Measurements from ENCODE around the gene KCNJ13.

KCNJ13 gene

GRCh38 chr2:232776435-232776834, at the start of gene KCNJ13:
KCNJ13 (minus strand) TSS chr2:232776565; CDS start chr2:232771362, 5,203 bp downstream.
- in situ Hi-C loops (cut with HindIII; ENCODE audit: low sequenced_read_pairs), result no loop called here

DNA sequence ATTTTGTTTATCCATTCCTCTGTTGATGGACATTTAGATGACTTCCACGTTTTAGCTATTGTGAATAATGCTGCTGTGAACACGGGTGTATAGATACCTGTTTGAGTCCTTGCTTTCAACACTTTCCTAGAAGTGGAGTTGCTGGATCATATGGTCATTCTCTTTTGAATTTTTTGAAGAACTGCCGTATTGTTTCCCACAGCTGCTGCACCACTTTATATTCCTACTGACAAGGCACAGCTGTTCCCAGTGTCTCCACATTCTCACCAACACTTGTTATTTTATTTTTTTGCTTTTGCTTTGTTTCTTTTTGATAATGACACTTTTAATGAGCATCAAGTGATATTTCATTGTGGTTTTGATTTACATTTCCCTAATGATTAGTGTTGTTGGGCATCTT, 41.4 kb upstream of the KCNJ13 start:
- in situ Hi-C loops (cut with HindIII; ENCODE audit: low sequenced_read_pairs), result no loop called here

GRCh38 chr2:232816657-232817056, 40.3 kb upstream of the KCNJ13 start:
- in situ Hi-C loops (cut with HindIII; ENCODE audit: low sequenced_read_pairs), result no loop called here

DNA sequence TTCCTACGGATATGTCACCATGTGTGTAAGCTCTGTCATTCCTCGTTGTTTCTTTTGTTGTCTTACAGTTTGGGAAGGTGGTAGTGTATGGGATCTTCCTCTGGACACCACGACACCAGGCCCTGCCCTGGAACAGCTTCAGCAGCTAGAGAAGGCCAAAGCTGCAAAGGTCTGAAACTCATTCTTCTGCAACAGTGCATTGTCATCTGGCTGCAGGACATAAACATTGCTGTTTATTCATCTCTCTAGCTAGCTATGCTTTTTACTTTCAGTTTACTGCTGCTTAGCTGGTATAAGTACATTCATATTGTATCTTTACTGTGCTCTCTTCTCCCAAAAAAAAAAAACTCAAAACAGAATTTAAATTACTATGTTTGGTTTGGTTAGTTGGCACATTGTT, 39.2 kb upstream of the KCNJ13 start:
- in situ Hi-C loops (cut with HindIII; ENCODE audit: low sequenced_read_pairs), result no loop called here

GRCh38 chr2:232810444-232810843, 34.1 kb upstream of the KCNJ13 start:
- in situ Hi-C loops (cut with HindIII; ENCODE audit: low sequenced_read_pairs), result no loop called here

DNA sequence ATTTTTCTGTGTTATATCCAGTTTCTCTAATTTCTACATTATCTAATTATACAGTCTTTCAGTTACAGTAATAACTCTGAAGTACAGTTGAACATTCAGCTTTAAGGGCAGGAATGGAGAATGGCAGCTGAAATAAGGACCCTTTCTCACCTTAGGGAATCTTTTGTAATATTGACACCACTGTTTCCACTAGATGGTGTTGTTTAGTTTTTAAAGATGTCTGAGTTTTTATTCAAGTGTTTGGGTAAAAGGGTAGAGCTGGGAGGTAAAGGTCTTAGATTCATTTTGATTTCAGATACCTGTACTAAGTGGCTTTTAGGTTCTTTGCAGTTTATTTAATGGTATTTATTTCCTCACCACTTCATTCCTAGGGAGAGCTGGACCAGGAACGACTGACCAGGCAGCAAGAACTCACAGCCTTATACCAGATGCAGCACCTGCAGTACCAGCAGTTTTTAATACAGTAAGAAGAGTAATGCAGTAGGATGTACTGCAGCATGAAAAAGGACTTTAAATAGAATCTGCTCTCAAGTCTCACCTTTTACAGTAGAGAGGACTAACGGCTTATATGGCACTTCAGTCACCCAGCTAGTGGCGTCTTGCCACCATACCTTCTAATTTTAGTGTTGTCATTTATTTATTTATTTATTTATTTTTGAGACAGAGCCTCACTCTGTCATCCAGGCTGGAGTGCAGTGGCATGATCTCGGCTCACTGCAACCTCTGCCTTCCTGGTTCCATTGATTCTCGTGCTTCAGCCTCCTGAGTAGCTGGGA, 33.2 kb upstream of the KCNJ13 start:
- in situ Hi-C loops (cut with HindIII; ENCODE audit: low sequenced_read_pairs), result no loop called here

GRCh38 chr2:232802091-232802490, 25.7 kb upstream of the KCNJ13 start:
- in situ Hi-C loops (cut with HindIII; ENCODE audit: low sequenced_read_pairs), result no loop called here

- in situ Hi-C loops (cut with HindIII; ENCODE audit: low sequenced_read_pairs), result no loop called here
These were observed 23.8 kb upstream of the KCNJ13 start for GRCh38 chr2:232800166-232800565.

DNA sequence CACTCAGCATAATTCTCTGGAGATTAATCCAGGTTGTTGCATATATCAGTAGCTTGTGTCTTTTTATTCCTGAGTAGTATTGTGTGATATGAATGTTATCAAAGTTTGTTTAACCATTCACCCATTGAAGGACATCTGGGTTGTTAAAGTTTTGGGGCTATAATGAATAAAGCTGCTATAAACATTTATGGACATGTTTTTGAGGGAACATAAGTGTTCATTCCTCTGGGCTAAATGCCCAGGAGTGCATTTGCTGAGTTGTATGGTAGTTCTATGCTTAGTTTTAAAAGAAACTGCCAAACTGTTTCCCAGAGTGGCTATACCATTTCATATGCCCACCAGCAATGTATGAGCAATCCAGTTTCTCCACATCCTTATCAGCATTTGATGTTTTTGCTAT, 21.8 kb upstream of the KCNJ13 start:
- in situ Hi-C loops (cut with HindIII; ENCODE audit: low sequenced_read_pairs), result no loop called here

DNA sequence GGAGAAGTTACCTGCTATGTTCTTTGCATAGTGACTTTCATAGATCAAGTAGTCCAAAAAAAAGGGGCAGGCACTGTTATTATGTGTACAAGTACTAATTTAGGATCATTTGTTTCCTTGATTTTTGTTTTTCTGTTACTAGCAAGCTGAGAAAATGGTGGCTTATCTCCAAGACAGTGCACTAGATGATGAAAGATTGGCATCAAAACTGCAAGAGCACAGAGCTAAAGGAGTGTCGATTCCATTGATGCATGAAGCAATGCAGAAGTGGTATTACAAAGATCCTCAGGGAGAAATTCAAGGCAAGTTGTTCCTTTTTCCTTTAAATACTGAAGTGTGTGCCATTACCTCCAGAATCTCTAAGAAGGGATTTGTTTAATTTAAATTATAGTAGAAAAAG, 19.6 kb upstream of the KCNJ13 start:
- in situ Hi-C loops (cut with HindIII; ENCODE audit: low sequenced_read_pairs), result no loop called here

- in situ Hi-C loops (cut with HindIII; ENCODE audit: low sequenced_read_pairs), result no loop called here
These were observed 18.6 kb upstream of the KCNJ13 start for GRCh38 chr2:232794981-232795380.

DNA sequence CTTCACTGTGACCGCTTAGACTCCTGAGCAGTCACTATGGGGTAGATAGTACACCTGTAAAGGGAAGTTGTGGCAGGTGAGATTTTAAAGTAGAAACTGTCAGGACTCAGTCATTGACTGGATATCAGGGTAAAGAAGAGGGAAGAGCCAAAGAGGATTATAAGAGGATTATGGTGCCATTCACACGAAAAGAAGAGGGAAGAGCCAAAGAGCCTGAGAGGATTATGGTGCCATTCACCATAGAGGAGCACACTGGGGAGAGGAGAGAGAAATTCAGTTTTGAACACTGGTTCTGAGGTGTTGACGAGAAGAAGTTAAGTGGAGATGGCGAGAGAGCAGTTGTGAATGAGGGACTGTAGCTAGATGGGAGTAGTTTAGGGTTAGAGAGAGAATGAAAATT, 16.9 kb upstream of the KCNJ13 start:
- in situ Hi-C loops (cut with HindIII; ENCODE audit: low sequenced_read_pairs), result no loop called here

- in situ Hi-C loops (cut with HindIII; ENCODE audit: low sequenced_read_pairs), result no loop called here
These were observed 15.2 kb upstream of the KCNJ13 start for GRCh38 chr2:232791518-232791917.

- in situ Hi-C loops (cut with HindIII; ENCODE audit: low sequenced_read_pairs), result loop anchor here (5.0 kb wide), 1 partner anchor 33 kb away; no protein-coding TSS in a partner anchor
These were observed 12.7 kb upstream of the KCNJ13 start for GRCh38 chr2:232789082-232789481.

GRCh38 chr2:232787806-232788205, 11.4 kb upstream of the KCNJ13 start:
- in situ Hi-C loops (cut with HindIII; ENCODE audit: low sequenced_read_pairs), result loop anchor here (5.0 kb wide), 1 partner anchor 34 kb away; no protein-coding TSS in a partner anchor

GRCh38 chr2:232783278-232783677, 6.9 kb upstream of the KCNJ13 start:
- in situ Hi-C loops (cut with HindIII; ENCODE audit: low sequenced_read_pairs), result no loop called here

DNA sequence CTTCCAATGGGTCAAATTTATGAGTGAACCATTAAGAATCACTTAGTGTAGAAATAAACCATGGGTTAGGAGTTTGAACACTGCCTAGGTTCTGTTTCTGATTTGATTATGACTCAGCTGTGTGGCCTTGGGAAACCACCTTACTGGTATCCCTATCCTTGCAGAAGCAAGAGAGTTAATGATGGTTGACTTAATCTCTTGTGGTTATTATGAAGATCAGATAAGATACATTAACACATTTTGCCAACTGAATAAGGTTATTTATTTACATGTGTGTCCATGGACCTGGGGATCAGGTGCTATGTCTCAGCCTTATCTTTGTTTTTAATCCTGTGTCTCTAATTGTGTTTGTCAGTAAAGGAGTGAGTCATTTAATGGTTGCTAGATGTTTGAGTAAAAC, 5.4 kb upstream of the KCNJ13 start:
- in situ Hi-C loops (cut with HindIII; ENCODE audit: low sequenced_read_pairs), result no loop called here

GRCh38 chr2:232779934-232780333, 3.6 kb upstream of the KCNJ13 start:
- in situ Hi-C loops (cut with HindIII; ENCODE audit: low sequenced_read_pairs), result no loop called here

GRCh38 chr2:232779465-232779864, 3.1 kb upstream of the KCNJ13 start:
- in situ Hi-C loops (cut with HindIII; ENCODE audit: low sequenced_read_pairs), result no loop called here

DNA sequence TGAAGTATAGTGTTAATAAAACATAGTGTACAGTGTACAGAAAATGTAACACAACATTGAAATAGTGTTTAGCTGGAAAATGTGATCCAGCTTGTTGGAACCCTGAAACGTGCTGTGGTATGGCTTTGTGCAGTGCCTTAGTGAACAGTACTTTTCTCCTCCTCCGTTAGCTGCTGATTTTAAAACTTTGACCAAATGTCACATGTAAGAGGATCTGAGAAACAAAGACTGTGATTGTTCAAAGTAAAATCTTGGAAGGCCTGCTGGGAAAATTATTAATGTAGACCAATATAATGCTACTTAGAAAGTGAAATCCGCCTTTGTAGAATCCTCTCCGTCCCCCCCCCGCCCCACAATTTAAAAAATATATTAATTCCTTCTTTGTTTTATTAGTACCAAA, 911 bp upstream of the KCNJ13 start:
- in situ Hi-C loops (cut with HindIII; ENCODE audit: low sequenced_read_pairs), result no loop called here

DNA sequence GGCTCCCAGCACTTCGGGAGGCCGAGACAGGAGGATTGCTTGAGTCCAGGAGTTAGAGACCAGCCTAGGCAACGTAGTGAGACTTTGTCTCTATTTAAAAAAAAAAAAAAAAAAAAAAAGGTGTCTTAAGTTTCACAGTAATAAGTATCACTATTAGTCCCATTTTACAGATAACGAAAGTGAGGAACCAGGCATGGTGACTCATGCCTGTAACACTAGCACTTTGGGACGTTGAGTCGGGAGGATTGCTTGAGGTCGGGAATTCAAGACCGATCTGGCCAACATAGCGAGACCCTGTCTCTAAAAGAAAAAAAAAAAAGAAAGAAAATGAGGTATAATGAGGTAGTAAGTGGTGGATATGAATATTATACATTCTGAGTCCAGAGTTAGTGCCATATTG, 2.5 kb downstream of the KCNJ13 start:
- in situ Hi-C loops (cut with HindIII; ENCODE audit: low sequenced_read_pairs), result no loop called here

- in situ Hi-C loops (cut with HindIII; ENCODE audit: low sequenced_read_pairs), result no loop called here
These were observed 3.8 kb downstream of the KCNJ13 start for GRCh38 chr2:232772531-232772930.

GRCh38 chr2:232771870-232772269, 4.5 kb downstream of the KCNJ13 start:
- in situ Hi-C loops (cut with HindIII; ENCODE audit: low sequenced_read_pairs), result no loop called here
